Activated T-cell treated with anti-CD3 and anti-CD28 coated beads, Interleukin-2, amount 50 U/mL, for 48 hours (primary cell): ENCODE measurements around the gene PARK7.

ENCODE experiments used
- DNase-seq, 2 experiments: peaks; one replicate each; pipeline ENCODE4 v3.0.0-alpha.2; 2020

PARK7 gene

DNA sequence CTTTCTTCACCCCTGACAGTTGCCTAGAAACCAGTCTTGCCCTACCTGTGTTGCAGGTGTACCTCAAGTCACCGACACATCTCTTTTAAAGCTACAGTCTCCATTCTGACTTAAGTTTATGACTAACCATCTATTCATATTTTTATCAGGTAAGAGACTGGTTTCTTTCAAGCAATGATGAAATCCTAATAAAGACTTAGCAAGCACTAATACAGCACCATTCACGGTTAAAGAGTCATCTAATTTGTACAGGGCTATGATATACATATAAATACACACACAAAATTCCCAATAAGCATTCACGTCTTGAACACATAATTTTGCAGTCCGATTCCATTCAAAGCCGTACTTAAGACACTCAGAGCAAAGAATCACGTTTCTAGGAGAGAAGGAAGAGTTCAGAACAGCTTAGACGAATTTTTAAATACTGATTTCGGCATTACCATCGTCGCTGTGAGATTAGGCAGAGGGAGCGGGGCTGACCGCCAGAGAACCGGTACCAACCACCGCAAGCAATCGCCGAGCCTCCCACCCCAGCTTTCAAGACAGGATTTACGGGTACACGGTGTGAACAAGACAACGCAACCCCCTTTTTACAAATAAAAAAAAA, 63.7 kb downstream of the PARK7 start:
- peak in 1 of 2 experiments; percentile 28 for DNase-seq

DNA sequence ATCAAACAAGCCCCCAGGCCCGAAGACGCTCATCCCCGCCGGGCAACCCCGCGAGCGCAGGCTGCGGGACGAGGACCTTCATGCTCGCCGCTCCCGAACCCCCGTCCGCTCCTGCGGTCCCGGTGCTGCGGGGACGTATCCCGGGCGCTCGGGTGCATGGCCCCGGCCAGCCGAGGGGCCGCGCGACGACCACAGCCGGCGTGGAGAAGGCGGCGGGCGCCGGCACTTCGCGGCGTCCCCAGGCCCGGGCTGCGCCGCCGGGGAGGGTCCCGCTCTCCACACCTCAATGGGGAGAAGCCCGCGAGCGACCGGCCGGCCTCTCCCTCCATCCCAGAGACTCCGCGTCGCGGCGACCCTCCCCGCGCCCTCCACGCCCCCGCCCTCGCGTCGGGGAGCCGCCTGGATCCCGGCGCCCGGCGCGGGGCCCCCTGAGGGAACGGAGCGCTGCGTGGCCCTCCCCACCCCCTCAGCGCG, 64.2 kb downstream of the PARK7 start:
- DNase-seq = peak in 1 of 2 experiments; percentile 25

- DNase-seq = peak; percentile 92 to 94
These were observed 64.9 kb downstream of the PARK7 start, which contains the start of gene ERRFI1 for GRCh38 chr1:8026153-8026975. ERRFI1 (minus strand) TSS chr1:8026309; CDS start chr1:8015619, 10,690 bp downstream.

DNA sequence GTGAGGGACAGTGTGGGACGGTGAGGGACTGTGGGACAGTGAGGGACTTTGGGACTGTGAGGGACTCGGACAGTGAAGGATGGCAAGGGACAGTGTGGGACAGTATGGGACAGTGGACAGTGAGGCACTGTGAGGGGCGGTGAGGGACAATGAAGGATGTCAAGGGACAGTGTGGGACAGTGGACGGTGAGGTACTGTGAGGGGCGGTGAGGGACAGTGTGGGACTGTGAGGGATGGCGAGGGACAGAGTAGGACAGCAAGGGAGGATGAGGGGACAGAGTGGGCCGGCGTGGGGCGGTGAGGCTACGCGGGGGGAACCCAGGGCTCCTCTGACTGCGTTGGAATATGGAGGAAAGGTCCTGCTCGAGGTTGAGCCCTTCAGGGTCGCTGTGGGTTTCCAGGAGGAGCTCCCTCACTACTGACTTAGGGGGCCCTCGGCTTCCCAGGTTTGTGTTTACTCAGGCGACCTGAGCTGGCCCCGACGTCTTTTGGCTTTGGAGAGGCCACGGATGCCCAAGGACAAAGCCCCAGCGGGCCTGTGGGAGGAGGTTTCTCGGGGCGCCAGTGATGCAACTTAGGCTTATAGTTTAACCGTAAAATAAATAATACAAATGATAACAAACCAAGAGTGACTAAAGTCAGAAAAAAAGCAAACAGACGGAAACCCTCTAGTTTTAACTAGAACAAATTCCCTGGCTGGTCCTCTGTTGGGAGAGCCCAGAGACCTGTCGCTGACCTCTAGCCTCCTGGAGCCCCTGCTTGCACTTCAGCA, 65.7 kb downstream of the PARK7 start:
- no peak for DNase-seq

DNA sequence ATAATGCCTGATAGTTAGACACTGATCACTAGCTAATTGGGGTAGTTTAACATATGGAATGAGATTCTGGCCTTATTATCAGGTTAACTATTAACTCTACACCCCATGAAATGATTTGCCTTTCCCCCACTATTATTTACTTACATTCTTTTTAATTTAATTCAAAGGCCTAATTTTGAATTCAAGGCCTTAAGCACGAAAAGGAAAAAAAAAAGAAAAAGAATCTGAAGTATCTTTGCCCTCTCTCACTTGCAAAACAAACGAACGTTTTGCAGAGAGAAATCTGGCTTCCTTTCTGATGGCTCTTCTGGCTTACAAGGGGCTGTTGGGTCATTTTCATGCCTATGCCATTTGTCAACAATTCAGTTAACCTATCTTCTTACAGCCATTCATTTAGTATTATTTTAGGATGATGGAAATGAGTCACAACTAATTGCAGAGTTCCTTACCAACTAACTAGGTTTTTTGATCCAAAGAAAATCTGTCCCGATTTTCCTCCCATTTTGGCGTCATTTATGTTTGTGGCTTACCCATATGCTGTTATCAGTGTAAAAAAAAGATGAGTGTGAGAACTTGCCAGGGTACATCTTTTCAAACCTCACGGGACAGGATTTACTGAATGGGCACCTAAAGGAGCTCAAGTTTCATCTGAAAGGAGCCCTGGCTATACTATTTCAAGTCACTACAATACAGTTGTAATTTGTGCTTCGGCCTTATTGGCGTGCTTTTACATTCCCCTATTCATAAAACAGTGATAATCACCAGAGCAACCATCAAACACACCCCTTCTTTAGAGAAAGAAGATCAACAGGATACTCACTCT, 66.4 kb downstream of the PARK7 start:
- no peak for DNase-seq

GRCh38 chr1:8028571-8028910, 67.0 kb downstream of the PARK7 start:
- DNase-seq = no peak

GRCh38 chr1:8031176-8031785, 69.8 kb downstream of the PARK7 start:
- no peak for DNase-seq

GRCh38 chr1:8032366-8032910, 70.9 kb downstream of the PARK7 start:
- DNase-seq = no peak

- DNase-seq = no peak
These were observed 71.8 kb downstream of the PARK7 start for GRCh38 chr1:8033322-8033721.
